Measurements from ENCODE around the gene PRICKLE1.

The PRICKLE1 gene

DNA sequence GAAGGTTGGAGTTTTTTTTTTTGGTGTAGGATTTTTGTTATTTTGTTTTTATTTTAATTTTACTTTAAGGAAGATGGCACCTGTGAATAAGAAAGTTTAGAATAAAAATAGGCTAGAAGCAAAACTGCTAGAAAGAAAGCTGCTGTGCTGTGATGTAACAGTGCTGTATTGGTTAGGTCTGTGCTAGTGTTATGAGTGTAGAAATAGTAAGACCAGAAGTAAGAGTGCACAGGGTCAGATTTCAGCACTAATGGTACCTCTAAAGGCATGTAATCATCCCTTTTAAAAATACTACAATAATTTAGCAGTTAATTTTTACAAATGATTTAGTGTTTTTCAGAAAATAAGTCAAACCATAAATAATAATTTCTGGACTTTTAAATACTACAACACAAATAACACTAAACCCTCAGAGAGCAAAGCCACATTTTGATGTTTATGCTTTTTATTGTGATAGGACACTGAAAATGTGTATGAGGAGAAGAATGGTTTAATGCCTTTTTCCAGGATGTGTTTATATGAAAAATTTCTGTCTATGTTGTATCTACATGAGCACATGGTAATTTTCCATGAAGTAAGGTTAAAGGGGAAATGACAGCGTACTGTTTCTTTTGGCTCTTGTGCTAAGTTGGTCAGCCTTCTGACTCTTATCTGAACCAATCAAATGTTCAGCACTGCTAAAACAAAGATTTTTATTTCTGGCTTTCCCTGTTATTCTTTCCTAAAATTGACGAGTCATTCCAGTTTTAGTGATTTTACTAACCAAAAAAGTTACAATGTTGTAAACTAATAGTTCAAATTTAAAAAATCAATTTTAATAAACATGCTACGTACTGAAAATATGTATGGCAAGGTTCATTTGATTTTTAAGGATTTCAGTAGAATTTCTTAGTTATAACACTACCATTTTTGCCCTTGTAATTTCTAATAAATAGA lies 167.4 kb downstream of the PRICKLE1 start:
- no peaks in the 10 kb centered on the region for H3K9me3 ChIP-seq (ENCODE audit: control insufficient read depth in 1 of 2, low read length in 2 of 2)
- no peak overlapping the region for H3K27ac ChIP-seq (ENCODE audit: low read length)
- no peak overlapping the region for H3K4me3 ChIP-seq (ENCODE audit: low read depth in 1 of 2, low read length in 2 of 2)
- H3K27me3 ChIP-seq (ENCODE audit: low read depth, low read length), result no peaks in the 10 kb centered on the region
- no peaks in the 10 kb centered on the region for H3K4me1 ChIP-seq (ENCODE audit: control insufficient read depth in 1 of 2, insufficient read depth in 2 of 2, low read length in 2 of 2)
- peaks cover 0 to 4% of the 10 kb centered on the region in 2 donors for H3K36me3 ChIP-seq (ENCODE audit: control insufficient read depth in 1 of 2, insufficient read depth in 2 of 2, low read length in 2 of 2)

DNA sequence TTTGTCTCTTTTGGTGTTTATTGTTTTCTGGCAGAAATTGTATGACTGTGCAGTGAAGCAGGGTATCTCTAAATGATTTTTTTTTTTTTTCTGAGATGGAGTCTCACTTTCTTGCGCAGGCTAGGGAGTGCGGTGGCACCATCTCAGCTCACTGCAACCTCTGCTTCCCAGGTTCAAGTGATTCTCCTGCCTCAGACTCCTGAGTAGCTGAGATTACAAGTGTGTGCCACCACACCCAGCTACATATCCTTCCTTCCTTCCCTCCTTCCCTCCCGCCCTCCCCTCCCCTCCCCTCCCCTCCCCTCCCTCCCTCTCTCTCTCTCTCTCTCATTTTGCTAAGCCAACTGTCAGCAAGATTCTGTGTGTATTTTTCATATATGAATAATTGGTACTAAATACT lies 169.2 kb downstream of the PRICKLE1 start:
- no peak overlapping the region for H3K4me3 ChIP-seq (ENCODE audit: low read depth in 1 of 2, low read length in 2 of 2)
- no peaks in the 10 kb centered on the region for H3K4me1 ChIP-seq (ENCODE audit: control insufficient read depth in 1 of 2, insufficient read depth in 2 of 2, low read length in 2 of 2)
- peaks cover 0 to 4% of the 10 kb centered on the region in 2 donors for H3K36me3 ChIP-seq (ENCODE audit: control insufficient read depth in 1 of 2, insufficient read depth in 2 of 2, low read length in 2 of 2)
- H3K27ac ChIP-seq (ENCODE audit: low read length), result no peak overlapping the region
- no peaks in the 10 kb centered on the region for H3K27me3 ChIP-seq (ENCODE audit: low read depth, low read length)
- H3K9me3 ChIP-seq (ENCODE audit: control insufficient read depth in 1 of 2, low read length in 2 of 2), result no peaks in the 10 kb centered on the region

GRCh38 chr12:42410340-42410739 lies 179.2 kb downstream of the PRICKLE1 start:
- no peaks in the 10 kb centered on the region for H3K9me3 ChIP-seq (ENCODE audit: control insufficient read depth in 1 of 2, low read length in 2 of 2)

GRCh38 chr12:42409471-42409870 lies 180.1 kb downstream of the PRICKLE1 start:
- H3K27me3 ChIP-seq (ENCODE audit: low read depth, low read length), result no peaks in the 10 kb centered on the region
- no peaks in the 10 kb centered on the region for H3K9me3 ChIP-seq (ENCODE audit: control insufficient read depth in 1 of 2, low read length in 2 of 2)
- no peaks in the 10 kb centered on the region for H3K4me1 ChIP-seq (ENCODE audit: control insufficient read depth in 1 of 2, insufficient read depth in 2 of 2, low read length in 2 of 2)
- no peak overlapping the region for H3K4me3 ChIP-seq (ENCODE audit: low read depth in 1 of 2, low read length in 2 of 2)
- no peak overlapping the region for H3K27ac ChIP-seq (ENCODE audit: low read length)
- peaks cover 0 to 7% of the 10 kb centered on the region in 2 donors for H3K36me3 ChIP-seq (ENCODE audit: control insufficient read depth in 1 of 2, insufficient read depth in 2 of 2, low read length in 2 of 2)

More at GRCh38 chr12:42410340-42410739, 179.2 kb downstream of the PRICKLE1 start:
- peaks cover 0 to 7% of the 10 kb centered on the region in 2 donors for H3K36me3 ChIP-seq (ENCODE audit: control insufficient read depth in 1 of 2, insufficient read depth in 2 of 2, low read length in 2 of 2)
- no peaks in the 10 kb centered on the region for H3K4me1 ChIP-seq (ENCODE audit: control insufficient read depth in 1 of 2, insufficient read depth in 2 of 2, low read length in 2 of 2)
- no peak overlapping the region for H3K27ac ChIP-seq (ENCODE audit: low read length)
- H3K4me3 ChIP-seq (ENCODE audit: low read depth in 1 of 2, low read length in 2 of 2), result no peak overlapping the region
- no peaks in the 10 kb centered on the region for H3K27me3 ChIP-seq (ENCODE audit: low read depth, low read length)

GRCh38 chr12:42407306-42407705 lies 182.2 kb downstream of the PRICKLE1 start:
- Histone ChIP-seq H3K36me3 (ENCODE audit: control insufficient read depth in 1 of 2, insufficient read depth in 2 of 2, low read length in 2 of 2) (peaks cover 0 to 7% of the 10 kb centered on the region in 2 donors), H3K9me3 (ENCODE audit: control insufficient read depth in 1 of 2, low read length in 2 of 2) (no peaks in the 10 kb centered on the region), H3K27me3 (ENCODE audit: low read depth, low read length) (no peaks in the 10 kb centered on the region), H3K27ac (ENCODE audit: low read length) (no peak overlapping the region), H3K4me3 (ENCODE audit: low read depth in 1 of 2, low read length in 2 of 2) (no peak overlapping the region), H3K4me1 (ENCODE audit: control insufficient read depth in 1 of 2, insufficient read depth in 2 of 2, low read length in 2 of 2) (no peaks in the 10 kb centered on the region)

Data from muscle layer of duodenum (tissue), 2 donors.